ENCODE data around the gene CDC42EP3.

Gene CDC42EP3

GRCh38 chr2:37656512-37657423, 14.7 kb downstream of the CDC42EP3 start:
- in situ Hi-C loops (cut with MboI; ENCODE audit: low sequenced_read_pairs) = no loop called here

- in situ Hi-C loops (cut with MboI; ENCODE audit: low sequenced_read_pairs) = no loop called here
Observed at GRCh38 chr2:37654932-37655841, 16.3 kb downstream of the CDC42EP3 start.

GRCh38 chr2:37654419-37654818, 17.0 kb downstream of the CDC42EP3 start:
- in situ Hi-C loops (cut with MboI; ENCODE audit: low sequenced_read_pairs) = no loop called here

- in situ Hi-C loops (cut with MboI; ENCODE audit: low sequenced_read_pairs) = no loop called here
Observed at GRCh38 chr2:37653805-37654378, 17.6 kb downstream of the CDC42EP3 start.

- in situ Hi-C loops (cut with MboI; ENCODE audit: low sequenced_read_pairs) = no loop called here
Observed at GRCh38 chr2:37653093-37653492, 18.3 kb downstream of the CDC42EP3 start.

GRCh38 chr2:37652199-37652640, 19.2 kb downstream of the CDC42EP3 start:
- in situ Hi-C loops (cut with MboI; ENCODE audit: low sequenced_read_pairs) = no loop called here

- in situ Hi-C loops (cut with MboI; ENCODE audit: low sequenced_read_pairs) = no loop called here
Observed at GRCh38 chr2:37650548-37651093, 20.8 kb downstream of the CDC42EP3 start.

GRCh38 chr2:37649518-37649917, 21.9 kb downstream of the CDC42EP3 start:
- in situ Hi-C loops (cut with MboI; ENCODE audit: low sequenced_read_pairs) = no loop called here

GRCh38 chr2:37648331-37649011, 23.0 kb downstream of the CDC42EP3 start:
- in situ Hi-C loops (cut with MboI; ENCODE audit: low sequenced_read_pairs) = no loop called here

GRCh38 chr2:37647971-37648330, 23.5 kb downstream of the CDC42EP3 start:
- in situ Hi-C loops (cut with MboI; ENCODE audit: low sequenced_read_pairs) = no loop called here

GRCh38 chr2:37645836-37646235, 25.6 kb downstream of the CDC42EP3 start:
- in situ Hi-C loops (cut with MboI; ENCODE audit: low sequenced_read_pairs) = no loop called here

- in situ Hi-C loops (cut with MboI; ENCODE audit: low sequenced_read_pairs) = no loop called here
Observed at GRCh38 chr2:37645362-37645761, 26.1 kb downstream of the CDC42EP3 start.

GRCh38 chr2:37644191-37644590, 27.3 kb downstream of the CDC42EP3 start:
- in situ Hi-C loops (cut with MboI; ENCODE audit: low sequenced_read_pairs) = no loop called here

- in situ Hi-C loops (cut with MboI; ENCODE audit: low sequenced_read_pairs) = no loop called here
Observed at GRCh38 chr2:37643730-37644078, 27.7 kb downstream of the CDC42EP3 start.

- in situ Hi-C loops (cut with MboI; ENCODE audit: low sequenced_read_pairs) = no loop called here
Observed at GRCh38 chr2:37642907-37643729, 28.3 kb downstream of the CDC42EP3 start.

GRCh38 chr2:37641582-37642171, 29.8 kb downstream of the CDC42EP3 start:
- in situ Hi-C loops (cut with MboI; ENCODE audit: low sequenced_read_pairs) = no loop called here

- in situ Hi-C loops (cut with MboI; ENCODE audit: low sequenced_read_pairs) = no loop called here
Observed at GRCh38 chr2:37639631-37640030, 31.8 kb downstream of the CDC42EP3 start.

GRCh38 chr2:37638973-37639372, 32.5 kb downstream of the CDC42EP3 start:
- in situ Hi-C loops (cut with MboI; ENCODE audit: low sequenced_read_pairs) = no loop called here

- in situ Hi-C loops (cut with MboI; ENCODE audit: low sequenced_read_pairs) = no loop called here
Observed at GRCh38 chr2:37637985-37638384, 33.5 kb downstream of the CDC42EP3 start.

All from HL-60/S4 treated with retinoic acid at 250 ng/mL for 4 days and 3 days (cell line).